Neural cell (in vitro differentiated cells): ENCODE measurements around the gene ZNF80. TPM values are rescaled to one million over a fixed set of nuclear protein-coding genes. Genes with fewer than 3 reads are reported as not detected.

ENCODE experiments used
- H2AFZ ChIP-seq: fragments of 200-600, 300-800 bp; sonication (generic), shearing (Covaris generic); 2 replicates; pipeline ENCODE4 v1.6.0; 2014; ENCODE audit warnings: low read depth, mild to moderate bottlenecking, antibody characterized with exemption, low read length, moderate library complexity
- H3F3A ChIP-seq: fragments of 200-600 bp; shearing (Covaris generic); 2 replicates; pipeline ENCODE4 v1.6.1; 2016; ENCODE audit warnings: mild to moderate bottlenecking, moderate library complexity, mixed read lengths, antibody characterized with exemption, low read length; ENCODE audit not compliant: insufficient read depth, poor library complexity, severe bottlenecking
- H3K27ac ChIP-seq: fragments of 200-600, 300-800 bp; sonication (generic), shearing (Covaris generic); 2 replicates; pipeline ENCODE4 v1.5.1; 2014; ENCODE audit warnings: mild to moderate bottlenecking, low read length, moderate library complexity
- H3K27me3 ChIP-seq: fragments of 300-800, 200-600 bp; sonication (generic), shearing (Covaris generic); 2 replicates; pipeline ENCODE4 v1.6.0; 2014; ENCODE audit warnings: mild to moderate bottlenecking, low read depth, low read length, moderate library complexity; ENCODE audit not compliant: insufficient read depth
- H3K36me3 ChIP-seq: fragments of 300-800, 200-600 bp; sonication (generic), shearing (Covaris generic); 2 replicates; pipeline ENCODE4 v1.5.1; 2014; ENCODE audit warnings: mild to moderate bottlenecking, antibody characterized with exemption, low read length, moderate library complexity; ENCODE audit not compliant: insufficient read depth
- H3K4me2 ChIP-seq: fragments of 300-800, 200-600 bp; sonication (generic), shearing (Covaris generic); 2 replicates; pipeline ENCODE4 v1.6.0; 2014; ENCODE audit warnings: mild to moderate bottlenecking, low read length
- H3K4me3 ChIP-seq: fragments of 300-800, 200-600 bp; sonication (generic), shearing (Covaris generic); 2 replicates; pipeline ENCODE4 v1.5.1; 2014; ENCODE audit warnings: mild to moderate bottlenecking, low read length, moderate library complexity
- H3K79me2 ChIP-seq: fragments of 200-600 bp; shearing (Covaris generic); replicated peaks from 2 replicates; pipeline ENCODE4 v1.6.0; 2014; ENCODE audit warnings: mild to moderate bottlenecking, low read length, moderate library complexity; ENCODE audit not compliant: insufficient read depth
- H3K9ac ChIP-seq: fragments of 300-800, 200-600 bp; sonication (generic), shearing (Covaris generic); 2 replicates; pipeline ENCODE4 v1.6.1; 2016; ENCODE audit warnings: mild to moderate bottlenecking, low read length, mixed read lengths
- H3K9me2 ChIP-seq: fragments of 200-600 bp; shearing (Covaris generic); 2 replicates; pipeline ENCODE4 v1.6.1; 2016; ENCODE audit warnings: mild to moderate bottlenecking, low read length, mixed read lengths; ENCODE audit not compliant: insufficient read depth
- H3K9me3 ChIP-seq: fragments of 200-600, 300-800 bp; sonication (generic), shearing (Covaris generic); 2 replicates; pipeline ENCODE4 v1.6.1; 2016; ENCODE audit warnings: mild to moderate bottlenecking, mixed run types, low read length, moderate library complexity, mixed read lengths
- H4K20me1 ChIP-seq: fragments of 200-600 bp; shearing (Covaris generic); 2 replicates; pipeline ENCODE4 v1.6.1; 2016; ENCODE audit warnings: mild to moderate bottlenecking, mixed run types; ENCODE audit not compliant: insufficient read depth
- EP300 ChIP-seq: fragments of 450-650 bp; conservative IDR thresholded peaks from 2 replicates; pipeline ENCODE4 v1.6.1; 2014; ENCODE audit warnings: antibody characterized with exemption, mild to moderate bottlenecking, moderate library complexity; ENCODE audit not compliant: poor library complexity, severe bottlenecking
- EZH2 ChIP-seq: fragments of 200-600, 300-800 bp; shearing (Covaris generic), sonication (generic); IDR thresholded peaks from 2 replicates; pipeline ENCODE4 v1.6.1; 2014; ENCODE audit warnings: antibody characterized with exemption, low read length, borderline replicate concordance, mild to moderate bottlenecking; ENCODE audit not compliant: insufficient read depth, poor library complexity, severe bottlenecking
- MXI1 ChIP-seq: fragments of 450-650 bp; conservative IDR thresholded peaks from 2 replicates; pipeline ENCODE4 v1.6.1; 2014; ENCODE audit warnings: antibody characterized with exemption, mild to moderate bottlenecking; ENCODE audit not compliant: poor library complexity, severe bottlenecking
- POLR2AphosphoS5 ChIP-seq: IDR thresholded peaks from 2 replicates; pipeline ENCODE4 v1.6.1; 2012
- RAD21 ChIP-seq: fragments of 450-650 bp; conservative IDR thresholded peaks from 2 replicates; pipeline ENCODE4 v1.6.1; 2014; ENCODE audit warnings: antibody characterized with exemption, mild to moderate bottlenecking, moderate library complexity
- SMC3 ChIP-seq: fragments of 450-650 bp; conservative IDR thresholded peaks from 2 replicates; pipeline ENCODE4 v1.6.1; 2014; ENCODE audit warnings: antibody characterized with exemption, mild to moderate bottlenecking, moderate library complexity; ENCODE audit not compliant: poor library complexity
- TAF1 ChIP-seq: IDR thresholded peaks from 2 replicates; pipeline ENCODE4 v1.6.1; 2012; ENCODE audit warnings: low read depth
- polyA plus RNA-seq: library from polyadenylated mRNA; depleted of rRNA; stranded (reverse); fragments of >200 nt; gene quantifications from 2 replicates; pipeline ENCODE4 v1.2.3, GENCODE V29; 2014
- TF ChIP-seq, protein P1 (sequence below): fragments of 450-650 bp; IDR thresholded peaks from 2 replicates; pipeline ENCODE4 v1.5.1; 2014; ENCODE audit warnings: antibody characterized with exemption, mild to moderate bottlenecking, moderate library complexity; ENCODE audit not compliant: poor library complexity, severe bottlenecking
- TF ChIP-seq, protein P2 (sequence below): IDR thresholded peaks from 2 replicates; pipeline ENCODE4 v1.6.1; 2012; ENCODE audit warnings: borderline replicate concordance

The ZNF80 gene
- polyA plus RNA-seq, 1 donor from 2014 or later = 0.17 TPM

DNA sequence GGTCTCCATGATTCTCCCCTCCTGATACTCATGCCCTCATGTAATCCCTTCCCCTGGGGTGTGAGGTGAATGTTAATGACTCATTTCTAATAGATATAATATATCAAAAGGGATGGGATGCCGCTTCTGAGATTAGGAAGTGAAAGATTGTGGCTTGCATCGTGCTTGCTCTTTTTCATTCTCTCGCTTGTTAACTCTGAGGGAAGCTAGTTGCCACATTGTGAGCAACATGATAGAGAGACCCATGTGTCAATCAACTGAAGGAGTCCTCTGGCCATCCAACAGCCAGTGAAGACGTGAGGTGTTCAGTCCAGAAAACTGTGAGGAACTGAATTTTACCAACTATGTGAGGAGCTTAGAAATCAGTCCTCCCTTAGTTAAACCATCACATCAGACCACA, 29.6 kb downstream of the ZNF80 start:
- no peaks in the 10 kb centered on the region for H3K79me2 ChIP-seq
- H3K27ac ChIP-seq = no peak overlapping the region
- no peak overlapping the region for H3K4me2 ChIP-seq
- H3K36me3 ChIP-seq = no peaks in the 10 kb centered on the region
- no peaks in the 10 kb centered on the region for H3K27me3 ChIP-seq
- TF ChIP-seq, protein P1, sequence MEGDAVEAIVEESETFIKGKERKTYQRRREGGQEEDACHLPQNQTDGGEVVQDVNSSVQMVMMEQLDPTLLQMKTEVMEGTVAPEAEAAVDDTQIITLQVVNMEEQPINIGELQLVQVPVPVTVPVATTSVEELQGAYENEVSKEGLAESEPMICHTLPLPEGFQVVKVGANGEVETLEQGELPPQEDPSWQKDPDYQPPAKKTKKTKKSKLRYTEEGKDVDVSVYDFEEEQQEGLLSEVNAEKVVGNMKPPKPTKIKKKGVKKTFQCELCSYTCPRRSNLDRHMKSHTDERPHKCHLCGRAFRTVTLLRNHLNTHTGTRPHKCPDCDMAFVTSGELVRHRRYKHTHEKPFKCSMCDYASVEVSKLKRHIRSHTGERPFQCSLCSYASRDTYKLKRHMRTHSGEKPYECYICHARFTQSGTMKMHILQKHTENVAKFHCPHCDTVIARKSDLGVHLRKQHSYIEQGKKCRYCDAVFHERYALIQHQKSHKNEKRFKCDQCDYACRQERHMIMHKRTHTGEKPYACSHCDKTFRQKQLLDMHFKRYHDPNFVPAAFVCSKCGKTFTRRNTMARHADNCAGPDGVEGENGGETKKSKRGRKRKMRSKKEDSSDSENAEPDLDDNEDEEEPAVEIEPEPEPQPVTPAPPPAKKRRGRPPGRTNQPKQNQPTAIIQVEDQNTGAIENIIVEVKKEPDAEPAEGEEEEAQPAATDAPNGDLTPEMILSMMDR = no peak
- no peak for TF ChIP-seq SMC3
- no peak for TF ChIP-seq RAD21
- TF ChIP-seq TAF1 = no peak
- no peak for TF ChIP-seq MXI1
- TF ChIP-seq EP300 = no peak
- no peak for TF ChIP-seq EZH2
- TF ChIP-seq POLR2AphosphoS5 = no peak
- TF ChIP-seq, protein P2, sequence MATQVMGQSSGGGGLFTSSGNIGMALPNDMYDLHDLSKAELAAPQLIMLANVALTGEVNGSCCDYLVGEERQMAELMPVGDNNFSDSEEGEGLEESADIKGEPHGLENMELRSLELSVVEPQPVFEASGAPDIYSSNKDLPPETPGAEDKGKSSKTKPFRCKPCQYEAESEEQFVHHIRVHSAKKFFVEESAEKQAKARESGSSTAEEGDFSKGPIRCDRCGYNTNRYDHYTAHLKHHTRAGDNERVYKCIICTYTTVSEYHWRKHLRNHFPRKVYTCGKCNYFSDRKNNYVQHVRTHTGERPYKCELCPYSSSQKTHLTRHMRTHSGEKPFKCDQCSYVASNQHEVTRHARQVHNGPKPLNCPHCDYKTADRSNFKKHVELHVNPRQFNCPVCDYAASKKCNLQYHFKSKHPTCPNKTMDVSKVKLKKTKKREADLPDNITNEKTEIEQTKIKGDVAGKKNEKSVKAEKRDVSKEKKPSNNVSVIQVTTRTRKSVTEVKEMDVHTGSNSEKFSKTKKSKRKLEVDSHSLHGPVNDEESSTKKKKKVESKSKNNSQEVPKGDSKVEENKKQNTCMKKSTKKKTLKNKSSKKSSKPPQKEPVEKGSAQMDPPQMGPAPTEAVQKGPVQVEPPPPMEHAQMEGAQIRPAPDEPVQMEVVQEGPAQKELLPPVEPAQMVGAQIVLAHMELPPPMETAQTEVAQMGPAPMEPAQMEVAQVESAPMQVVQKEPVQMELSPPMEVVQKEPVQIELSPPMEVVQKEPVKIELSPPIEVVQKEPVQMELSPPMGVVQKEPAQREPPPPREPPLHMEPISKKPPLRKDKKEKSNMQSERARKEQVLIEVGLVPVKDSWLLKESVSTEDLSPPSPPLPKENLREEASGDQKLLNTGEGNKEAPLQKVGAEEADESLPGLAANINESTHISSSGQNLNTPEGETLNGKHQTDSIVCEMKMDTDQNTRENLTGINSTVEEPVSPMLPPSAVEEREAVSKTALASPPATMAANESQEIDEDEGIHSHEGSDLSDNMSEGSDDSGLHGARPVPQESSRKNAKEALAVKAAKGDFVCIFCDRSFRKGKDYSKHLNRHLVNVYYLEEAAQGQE = no peak
- H4K20me1 ChIP-seq = no peaks in the 10 kb centered on the region
- no peak overlapping the region for H3K4me3 ChIP-seq
- no peaks in the 10 kb centered on the region for H3K9me3 ChIP-seq
- no peaks in the 10 kb centered on the region for H3F3A ChIP-seq
- no peak overlapping the region for H3K9ac ChIP-seq
- H2AFZ ChIP-seq = no peak overlapping the region
- no peaks in the 10 kb centered on the region for H3K9me2 ChIP-seq

DNA sequence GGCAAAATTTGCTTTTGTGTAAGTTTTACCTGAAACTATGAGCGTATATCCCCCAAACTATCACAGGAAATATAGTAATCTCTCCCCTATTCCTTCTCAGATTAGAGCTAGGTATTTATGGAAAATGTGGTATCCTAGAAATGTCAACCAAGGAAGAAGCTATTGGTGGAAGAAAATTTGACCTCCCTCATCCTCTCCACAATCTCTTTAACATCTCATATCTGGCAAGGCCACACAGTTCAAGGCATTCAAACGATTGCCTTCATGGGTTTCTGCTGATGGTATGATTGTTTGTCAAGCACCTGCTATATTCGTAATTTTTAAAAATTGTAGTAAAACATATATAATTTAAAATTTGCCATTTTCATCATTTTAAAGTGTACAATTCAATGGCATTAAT, 31.0 kb downstream of the ZNF80 start:
- H4K20me1 ChIP-seq = no peaks in the 10 kb centered on the region
- no peaks in the 10 kb centered on the region for H3K36me3 ChIP-seq
- H3K9ac ChIP-seq = no peak overlapping the region
- no peaks in the 10 kb centered on the region for H3K27me3 ChIP-seq
- TF ChIP-seq, protein P1 = no peak
- TF ChIP-seq RAD21 = no peak
- TF ChIP-seq POLR2AphosphoS5 = no peak
- no peak for TF ChIP-seq TAF1
- TF ChIP-seq, protein P2 = no peak
- no peak for TF ChIP-seq SMC3
- no peak for TF ChIP-seq EZH2
- no peaks in the 10 kb centered on the region for H3K79me2 ChIP-seq
- H3K27ac ChIP-seq = no peak overlapping the region
- H3K4me2 ChIP-seq = no peak overlapping the region
- H3K9me3 ChIP-seq = no peaks in the 10 kb centered on the region
- no peak overlapping the region for H2AFZ ChIP-seq
- no peaks in the 10 kb centered on the region for H3K9me2 ChIP-seq
- H3K4me3 ChIP-seq = no peak overlapping the region
- H3F3A ChIP-seq = no peaks in the 10 kb centered on the region
